RWPE2 (cell line): Measurements from ENCODE around the gene KMT2C.

ENCODE experiments used
- ATAC-seq: fragments of 200-7000 bp; cut with Tn5 transposase; 3 replicates; pipeline ENCODE4 v1.9.1; 2021; ENCODE audit warnings: low read depth
- DNase-seq: peaks from one replicate; pipeline ENCODE4 v3.0.0-alpha.2; 2020; ENCODE audit warnings: low spot score
- H3K27ac ChIP-seq: fragments of 450-650 bp; 2 replicates; pipeline ENCODE4 v1.5.1; 2017; ENCODE audit warnings: mild to moderate bottlenecking; ENCODE audit not compliant: poor library complexity, severe bottlenecking
- H3K27me3 ChIP-seq: fragments of 250-450 bp; sonication (Bioruptor Pico); 2 replicates; pipeline ENCODE4 v1.5.1; 2021; ENCODE audit warnings: mild to moderate bottlenecking, moderate library complexity; ENCODE audit not compliant: insufficient read depth, poor library complexity, severe bottlenecking
- H3K36me3 ChIP-seq: fragments of 250-450 bp; sonication (Bioruptor Pico); 2 replicates; pipeline ENCODE4 v1.5.1; 2020; ENCODE audit warnings: low read depth, mild to moderate bottlenecking, moderate library complexity
- H3K4me1 ChIP-seq: fragments of 250-450 bp; sonication (Bioruptor Pico); 2 replicates; pipeline ENCODE4 v1.5.1; 2021; ENCODE audit warnings: mild to moderate bottlenecking, moderate library complexity; ENCODE audit not compliant: insufficient read depth, poor library complexity, severe bottlenecking
- H3K4me3 ChIP-seq: fragments of 250-450 bp; sonication (Bioruptor Pico); 2 replicates; pipeline ENCODE4 v1.5.1; 2021; ENCODE audit warnings: mild to moderate bottlenecking, moderate library complexity; ENCODE audit not compliant: severe bottlenecking
- H3K9me3 ChIP-seq: fragments of 250-450 bp; sonication (Bioruptor Pico); 2 replicates; pipeline ENCODE4 v1.5.1; 2021; ENCODE audit warnings: mild to moderate bottlenecking, moderate library complexity; ENCODE audit not compliant: severe bottlenecking
- TF ChIP-seq, protein P1 (sequence below): fragments of 450-650 bp; IDR thresholded peaks from one replicate; pipeline ENCODE4 v1.5.1; 2017; ENCODE audit warnings: mild to moderate bottlenecking, moderate library complexity; ENCODE audit not compliant: poor library complexity, severe bottlenecking

KMT2C gene

DNA sequence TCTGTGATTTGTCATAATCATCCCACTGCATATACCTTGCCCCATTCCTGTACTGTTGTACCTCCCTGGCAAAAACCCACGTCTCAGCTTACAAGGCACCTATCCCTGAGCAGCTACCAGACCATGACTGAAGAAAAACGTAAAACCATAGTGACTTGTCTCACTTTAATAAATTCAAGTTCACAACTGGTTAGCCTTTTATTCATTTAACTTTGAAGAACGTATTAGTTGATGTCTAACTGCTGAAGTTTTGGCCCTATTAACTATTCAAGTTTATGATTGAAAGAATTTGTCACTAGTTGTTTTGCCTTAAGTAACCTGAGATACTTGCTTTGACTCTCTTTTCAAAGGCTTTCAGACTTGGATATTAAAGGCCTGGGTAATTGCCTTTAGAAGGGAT is 350.7 kb downstream of the KMT2C start:
- no peak overlapping the region for H3K4me3 ChIP-seq
- no peak for DNase-seq
- ATAC-seq, result no peak

More for the DNA sequence above, 350.7 kb downstream of the KMT2C start:
- Histone ChIP-seq H3K9me3 (peaks cover 12% of the 10 kb centered on the region), H3K27ac (no peak overlapping the region), H3K27me3 (no peaks in the 10 kb centered on the region), H3K4me1 (peaks cover 23% of the 10 kb centered on the region), H3K36me3 (peaks cover 3% of the 10 kb centered on the region; the same call in 1 of the 2 replicates)
- TF ChIP-seq, protein P1, sequence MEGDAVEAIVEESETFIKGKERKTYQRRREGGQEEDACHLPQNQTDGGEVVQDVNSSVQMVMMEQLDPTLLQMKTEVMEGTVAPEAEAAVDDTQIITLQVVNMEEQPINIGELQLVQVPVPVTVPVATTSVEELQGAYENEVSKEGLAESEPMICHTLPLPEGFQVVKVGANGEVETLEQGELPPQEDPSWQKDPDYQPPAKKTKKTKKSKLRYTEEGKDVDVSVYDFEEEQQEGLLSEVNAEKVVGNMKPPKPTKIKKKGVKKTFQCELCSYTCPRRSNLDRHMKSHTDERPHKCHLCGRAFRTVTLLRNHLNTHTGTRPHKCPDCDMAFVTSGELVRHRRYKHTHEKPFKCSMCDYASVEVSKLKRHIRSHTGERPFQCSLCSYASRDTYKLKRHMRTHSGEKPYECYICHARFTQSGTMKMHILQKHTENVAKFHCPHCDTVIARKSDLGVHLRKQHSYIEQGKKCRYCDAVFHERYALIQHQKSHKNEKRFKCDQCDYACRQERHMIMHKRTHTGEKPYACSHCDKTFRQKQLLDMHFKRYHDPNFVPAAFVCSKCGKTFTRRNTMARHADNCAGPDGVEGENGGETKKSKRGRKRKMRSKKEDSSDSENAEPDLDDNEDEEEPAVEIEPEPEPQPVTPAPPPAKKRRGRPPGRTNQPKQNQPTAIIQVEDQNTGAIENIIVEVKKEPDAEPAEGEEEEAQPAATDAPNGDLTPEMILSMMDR, result no peak
